Body of pancreas (tissue), 4 donors: Measurements from ENCODE around the gene HIP1.

ENCODE experiments used
- POLR2A ChIP-seq, 3 donors: fragments of 450-650 bp; IDR thresholded peaks; one replicate each; pipeline ENCODE4 v1.6.1; 2016; ENCODE audit warnings: antibody characterized with exemption in 3 of 3, mild to moderate bottlenecking in 2 of 3
- TF ChIP-seq, protein P1 (sequence below), 7 experiments: fragments of 450-650 bp in 4 of 7; fragments of 200-600 bp in 3 of 7; sonication (generic) in 3 of 7; IDR thresholded peaks; one replicate each; pipeline ENCODE4 v1.5.1; 2016 to 2019; ENCODE audit warnings: antibody characterized with exemption in 7 of 7

DNA sequence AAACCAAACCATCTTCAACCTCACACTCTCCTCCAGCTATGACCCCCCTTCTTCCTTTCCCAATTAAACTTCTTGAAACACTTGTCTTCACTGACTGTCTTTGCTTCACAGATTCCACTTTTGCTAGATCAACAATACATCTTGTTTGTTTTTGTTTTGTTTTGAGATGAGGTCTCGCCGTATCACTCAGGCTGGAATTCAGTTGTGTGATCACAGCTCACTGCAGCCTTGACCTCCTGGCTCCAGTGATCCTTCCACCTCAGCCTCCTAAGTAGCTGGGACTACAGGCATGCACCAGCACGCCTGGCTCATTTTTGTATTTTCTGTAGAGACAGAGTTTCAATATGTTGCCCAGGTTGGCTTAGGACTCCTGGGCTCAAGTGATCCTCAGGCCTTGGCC is 59.7 kb downstream of the HIP1 start:
- TF ChIP-seq, protein P1, sequence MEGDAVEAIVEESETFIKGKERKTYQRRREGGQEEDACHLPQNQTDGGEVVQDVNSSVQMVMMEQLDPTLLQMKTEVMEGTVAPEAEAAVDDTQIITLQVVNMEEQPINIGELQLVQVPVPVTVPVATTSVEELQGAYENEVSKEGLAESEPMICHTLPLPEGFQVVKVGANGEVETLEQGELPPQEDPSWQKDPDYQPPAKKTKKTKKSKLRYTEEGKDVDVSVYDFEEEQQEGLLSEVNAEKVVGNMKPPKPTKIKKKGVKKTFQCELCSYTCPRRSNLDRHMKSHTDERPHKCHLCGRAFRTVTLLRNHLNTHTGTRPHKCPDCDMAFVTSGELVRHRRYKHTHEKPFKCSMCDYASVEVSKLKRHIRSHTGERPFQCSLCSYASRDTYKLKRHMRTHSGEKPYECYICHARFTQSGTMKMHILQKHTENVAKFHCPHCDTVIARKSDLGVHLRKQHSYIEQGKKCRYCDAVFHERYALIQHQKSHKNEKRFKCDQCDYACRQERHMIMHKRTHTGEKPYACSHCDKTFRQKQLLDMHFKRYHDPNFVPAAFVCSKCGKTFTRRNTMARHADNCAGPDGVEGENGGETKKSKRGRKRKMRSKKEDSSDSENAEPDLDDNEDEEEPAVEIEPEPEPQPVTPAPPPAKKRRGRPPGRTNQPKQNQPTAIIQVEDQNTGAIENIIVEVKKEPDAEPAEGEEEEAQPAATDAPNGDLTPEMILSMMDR (IDR thresholded peaks at IDR 0.05), result no peak
- TF ChIP-seq POLR2A (IDR thresholded peaks at IDR 0.05), result no peak
